Type B pancreatic cell (in vitro differentiated cells): ENCODE data around the gene CDK8. TPM values are rescaled to one million over a fixed set of nuclear protein-coding genes. Genes with fewer than 3 reads are reported as not detected.
"Not testable (repeated sequence)": the region's sequence is repeated elsewhere in the genome, so short reads cannot be mapped to it uniquely, and the experiment has no call there.

ENCODE experiments used
- DNase-seq: peaks from one replicate; pipeline ENCODE4 v3.0.0; 2021; ENCODE audit warnings: mixed read lengths; ENCODE audit not compliant: unreplicated experiment; ENCODE audit errors: extremely low spot score
- H3K27ac Mint-ChIP-seq: 2 replicates; pipeline ENCODE4 v1.8.0; 2021; ENCODE audit warnings: mild to moderate bottlenecking, mixed read lengths
- H3K27me3 Mint-ChIP-seq: 2 replicates; pipeline ENCODE4 v1.8.0; 2021; ENCODE audit warnings: mixed read lengths
- H3K36me3 Mint-ChIP-seq: 2 replicates; pipeline ENCODE4 v1.8.0; 2021; ENCODE audit warnings: mixed read lengths
- H3K4me1 Mint-ChIP-seq: one replicate; pipeline ENCODE4 v1.8.0; 2021; ENCODE audit warnings: mixed read lengths; ENCODE audit not compliant: unreplicated experiment
- H3K4me3 Mint-ChIP-seq: 2 replicates; pipeline ENCODE4 v1.8.0; 2021; ENCODE audit warnings: mild to moderate bottlenecking, mixed read lengths
- H3K9me3 Mint-ChIP-seq: 2 replicates; pipeline ENCODE4 v1.8.0; 2021; ENCODE audit warnings: mixed read lengths
- total RNA-seq: library from RNA; stranded (reverse); gene quantifications from 2 replicates; pipeline ENCODE4 v1.2.1, GENCODE V29; 2021; ENCODE audit warnings: low replicate concordance
- TF ChIP-seq, protein P1 (sequence below): fragments of 200-600 bp; sonication (generic); conservative IDR thresholded peaks from 2 replicates; pipeline ENCODE4 v1.5.0; 2021; ENCODE audit warnings: antibody characterized with exemption, mild to moderate bottlenecking

CDK8 gene
- total RNA-seq, 1 donor from 2014 or later: 26.3 TPM

DNA sequence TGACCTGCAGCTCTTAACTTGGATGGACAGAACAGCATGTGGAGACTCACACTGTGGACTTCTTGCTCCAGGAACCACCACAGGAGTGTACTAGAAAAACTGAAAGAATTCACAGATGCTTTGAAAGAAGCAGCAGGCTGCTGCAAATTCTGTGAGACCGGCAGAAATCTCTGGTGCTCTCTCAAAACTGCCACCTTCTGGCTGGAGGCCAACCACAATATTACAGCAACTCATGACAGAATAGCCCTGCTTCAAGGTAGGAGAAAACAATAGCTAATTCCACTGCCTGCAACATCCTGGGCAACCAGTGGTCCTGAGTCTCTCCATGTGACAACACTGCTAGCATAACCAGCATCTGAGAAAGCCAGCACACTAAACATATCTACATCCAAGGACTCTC is 26.9 kb downstream of the CDK8 start:
- Mint-ChIP-seq H3K27me3 (no peaks in the 10 kb centered on the region), H3K27ac (no peak overlapping the region), H3K36me3 (peaks cover 35% of the 10 kb centered on the region), H3K4me3 (no peak overlapping the region), H3K9me3 (peaks cover 5% of the 10 kb centered on the region), H3K4me1 (no peaks in the 10 kb centered on the region)
- TF ChIP-seq, protein P1, sequence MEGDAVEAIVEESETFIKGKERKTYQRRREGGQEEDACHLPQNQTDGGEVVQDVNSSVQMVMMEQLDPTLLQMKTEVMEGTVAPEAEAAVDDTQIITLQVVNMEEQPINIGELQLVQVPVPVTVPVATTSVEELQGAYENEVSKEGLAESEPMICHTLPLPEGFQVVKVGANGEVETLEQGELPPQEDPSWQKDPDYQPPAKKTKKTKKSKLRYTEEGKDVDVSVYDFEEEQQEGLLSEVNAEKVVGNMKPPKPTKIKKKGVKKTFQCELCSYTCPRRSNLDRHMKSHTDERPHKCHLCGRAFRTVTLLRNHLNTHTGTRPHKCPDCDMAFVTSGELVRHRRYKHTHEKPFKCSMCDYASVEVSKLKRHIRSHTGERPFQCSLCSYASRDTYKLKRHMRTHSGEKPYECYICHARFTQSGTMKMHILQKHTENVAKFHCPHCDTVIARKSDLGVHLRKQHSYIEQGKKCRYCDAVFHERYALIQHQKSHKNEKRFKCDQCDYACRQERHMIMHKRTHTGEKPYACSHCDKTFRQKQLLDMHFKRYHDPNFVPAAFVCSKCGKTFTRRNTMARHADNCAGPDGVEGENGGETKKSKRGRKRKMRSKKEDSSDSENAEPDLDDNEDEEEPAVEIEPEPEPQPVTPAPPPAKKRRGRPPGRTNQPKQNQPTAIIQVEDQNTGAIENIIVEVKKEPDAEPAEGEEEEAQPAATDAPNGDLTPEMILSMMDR: no peak
- DNase-seq: no peak

DNA sequence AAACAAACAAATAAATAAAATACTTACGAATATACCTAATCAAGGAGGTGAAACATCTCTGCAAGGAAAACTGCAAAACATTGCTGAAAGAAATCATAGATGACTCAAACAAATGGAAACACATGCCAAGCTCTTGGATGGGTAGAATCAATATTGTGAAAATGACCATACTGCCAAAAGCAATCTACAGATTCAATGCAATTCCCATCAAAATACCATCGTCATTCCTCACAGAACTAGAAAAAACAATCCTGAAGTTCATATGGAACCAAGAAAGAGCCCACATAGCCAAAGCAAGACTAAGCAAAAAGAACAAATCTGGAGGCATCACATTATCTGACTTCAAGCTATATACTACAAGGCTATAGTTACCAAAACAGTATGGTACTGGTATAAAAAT is 32.0 kb downstream of the CDK8 start:
- H3K4me3 Mint-ChIP-seq, H3K27ac Mint-ChIP-seq, DNase-seq, H3K27me3 Mint-ChIP-seq, H3K4me1 Mint-ChIP-seq, H3K9me3 Mint-ChIP-seq: not testable (repeated sequence)
- H3K36me3 Mint-ChIP-seq: peaks cover 21% of the 10 kb centered on the region

DNA sequence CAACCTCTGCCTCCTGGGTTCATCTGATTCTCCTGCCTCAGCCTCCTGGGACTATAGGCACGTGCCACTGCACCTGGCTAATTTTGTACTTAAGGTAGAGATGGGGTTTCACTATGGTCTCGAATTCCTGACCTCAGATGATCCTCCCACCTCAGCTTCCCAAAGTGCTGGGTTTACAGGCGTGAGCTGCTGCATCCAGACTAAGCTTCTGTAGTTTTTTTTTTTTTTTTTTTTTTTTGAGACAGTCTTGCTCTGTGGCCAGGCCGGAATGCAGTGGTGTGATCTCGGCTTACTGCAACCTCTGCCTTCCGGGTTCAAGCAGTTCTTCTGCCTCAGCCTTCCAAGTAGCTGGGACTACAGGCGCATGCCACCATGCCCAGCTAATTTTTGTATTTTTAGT is 34.9 kb downstream of the CDK8 start:
- not testable (repeated sequence) for H3K9me3 Mint-ChIP-seq, DNase-seq, H3K27ac Mint-ChIP-seq, H3K27me3 Mint-ChIP-seq, H3K4me3 Mint-ChIP-seq, H3K4me1 Mint-ChIP-seq, H3K36me3 Mint-ChIP-seq

DNA sequence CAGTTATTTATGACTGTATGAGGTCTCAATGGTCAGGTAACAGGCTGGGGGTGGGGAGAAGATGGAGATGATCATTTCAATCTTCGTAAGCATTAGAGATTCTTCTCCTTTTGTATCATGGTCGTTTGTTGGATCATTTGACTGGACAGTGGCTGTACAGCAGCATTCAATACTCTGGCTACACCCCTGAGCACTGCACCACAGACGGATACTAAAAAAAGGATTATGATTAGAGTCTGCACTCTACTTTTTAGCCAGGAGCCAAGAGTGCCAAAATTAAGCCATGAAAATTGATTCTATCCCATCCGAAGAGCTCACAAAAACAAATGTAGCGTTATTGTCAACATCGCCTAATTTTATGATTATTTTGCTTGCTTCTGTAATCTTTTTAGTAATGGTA is 41.9 kb downstream of the CDK8 start:
- no peak overlapping the region for H3K4me3 Mint-ChIP-seq
- TF ChIP-seq, protein P1: no peak
- H3K9me3 Mint-ChIP-seq: peaks cover 18% of the 10 kb centered on the region
- DNase-seq: no peak
- H3K27ac Mint-ChIP-seq: no peak overlapping the region
- H3K27me3 Mint-ChIP-seq: no peaks in the 10 kb centered on the region
- peaks cover 11% of the 10 kb centered on the region for H3K36me3 Mint-ChIP-seq
- no peaks in the 10 kb centered on the region for H3K4me1 Mint-ChIP-seq

DNA sequence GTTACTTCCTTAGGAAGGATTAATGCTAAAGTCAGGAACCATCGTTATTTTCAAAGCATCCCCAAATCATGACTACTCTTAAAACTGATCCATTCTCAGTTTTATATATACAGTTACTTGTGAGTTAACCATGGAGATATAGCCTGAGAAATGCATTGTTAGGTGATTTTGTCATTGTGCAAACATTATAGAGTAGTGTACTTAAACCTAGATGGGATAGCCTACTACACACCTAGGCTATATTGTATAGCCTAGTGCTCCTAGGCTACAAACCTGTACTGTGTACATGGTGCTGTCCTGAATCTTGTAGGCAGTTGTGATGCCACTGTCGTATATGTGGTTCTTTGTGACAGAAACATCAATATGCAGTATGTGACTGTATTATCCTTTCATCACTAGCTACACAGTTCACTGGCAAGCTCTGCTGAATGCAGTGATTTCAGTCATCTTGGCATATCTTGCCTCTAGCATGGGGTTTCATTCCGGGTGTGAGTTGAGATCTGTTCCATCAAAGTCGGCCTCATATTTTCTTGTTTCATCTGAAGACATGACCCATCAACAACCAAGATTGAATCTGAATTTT is 45.3 kb downstream of the CDK8 start:
- Mint-ChIP-seq H3K9me3 (peaks cover 14% of the 10 kb centered on the region), H3K27ac (peak overlapping the region; percentile 44), H3K4me3 (no peak overlapping the region), H3K36me3 (peaks cover 6% of the 10 kb centered on the region), H3K27me3 (no peaks in the 10 kb centered on the region), H3K4me1 (no peaks in the 10 kb centered on the region)
- no peak for DNase-seq
- TF ChIP-seq, protein P1: no peak

DNA sequence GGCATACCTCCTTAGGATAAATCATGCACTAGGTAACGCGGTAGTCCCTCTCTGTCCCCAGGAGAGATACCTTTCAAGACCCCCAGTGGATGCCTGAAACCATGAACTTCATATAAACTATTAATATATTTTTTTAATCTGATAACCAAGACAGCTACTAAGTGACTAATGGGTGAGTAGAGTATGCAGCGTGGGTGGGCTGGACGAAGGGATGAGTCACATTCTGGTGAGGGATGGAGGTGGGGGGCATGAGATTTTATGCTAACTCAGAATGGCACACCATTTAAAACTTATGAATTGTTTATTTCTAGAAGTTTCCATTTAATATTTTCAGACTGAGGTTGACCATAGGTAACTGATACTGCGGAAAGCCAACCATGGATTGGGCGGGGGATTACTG is 46.2 kb downstream of the CDK8 start:
- Mint-ChIP-seq H3K36me3 (peaks cover 4% of the 10 kb centered on the region), H3K9me3 (peaks cover 10% of the 10 kb centered on the region), H3K27ac (no peak overlapping the region), H3K4me3 (no peak overlapping the region), H3K4me1 (no peaks in the 10 kb centered on the region), H3K27me3 (no peaks in the 10 kb centered on the region)
- DNase-seq: no peak
- TF ChIP-seq, protein P1: no peak

DNA sequence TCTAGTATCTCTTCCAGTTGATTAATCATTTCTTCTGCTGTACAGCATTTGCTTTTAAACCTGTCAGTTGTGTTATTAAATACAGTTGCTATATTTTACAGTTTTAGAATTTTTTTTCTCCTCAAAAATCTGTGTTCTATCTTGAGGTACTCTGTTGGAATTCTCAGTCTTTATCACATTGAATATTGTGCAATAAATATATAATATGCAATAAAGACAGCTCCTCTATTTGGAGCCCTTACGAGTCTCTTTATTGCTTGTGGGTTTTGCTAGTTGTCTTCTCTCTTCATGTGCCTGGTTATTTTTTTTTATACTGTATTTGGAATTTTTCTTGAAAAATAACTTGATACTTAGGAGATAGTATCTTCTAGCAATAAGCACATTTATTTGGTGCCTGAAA is 51.7 kb downstream of the CDK8 start:
- no peak overlapping the region for H3K27ac Mint-ChIP-seq
- DNase-seq: no peak
- H3K4me3 Mint-ChIP-seq: no peak overlapping the region
- TF ChIP-seq, protein P1: no peak
- no peaks in the 10 kb centered on the region for H3K4me1 Mint-ChIP-seq
- peaks cover 4% of the 10 kb centered on the region for H3K36me3 Mint-ChIP-seq
- peaks cover under 1% of the 10 kb centered on the region for H3K9me3 Mint-ChIP-seq
- H3K27me3 Mint-ChIP-seq: no peaks in the 10 kb centered on the region
